Caco-2 (cell line): Measurements from ENCODE around the gene SUN2. TPM values are rescaled to one million over a fixed set of nuclear protein-coding genes. Genes with fewer than 3 reads are reported as not detected.

Experiments
- BruUV-seq: library from RNA; stranded (reverse); fragments of 400-500 nt; replicated peaks from 2 replicates; lab custom pipeline; 2021; lab: Mats Ljungman, UMichigan
- CTCF ChIA-PET: fragments of 300-600 bp; sonication (Branson Sonifier 250); formaldehyde crosslinking; loops from one replicate; lab custom pipeline; 2022; ENCODE audit warnings: antibody characterized with exemption; lab: Charles Lee
- POLR2A ChIA-PET: fragments of 300-600 bp; sonication (Branson Sonifier 250); formaldehyde crosslinking; loops from one replicate; lab custom pipeline; 2022; ENCODE audit warnings: antibody characterized with exemption; lab: Charles Lee
- DNase-seq, 2 experiments: peaks; one replicate each; pipeline versions ENCODE4 v3.0.0 to v3.0.0-alpha.2; 2020 to 2022
- H3K27me3 ChIP-seq: replicated peaks from 2 replicates; pipeline ENCODE4 v1.6.0; 2011; ENCODE audit warnings: low read length; ENCODE audit not compliant: control insufficient read depth, insufficient read depth
- H3K36me3 ChIP-seq: 2 replicates; pipeline ENCODE4 v1.5.1; 2011; ENCODE audit warnings: low read length; ENCODE audit not compliant: control insufficient read depth, insufficient read depth
- H3K4me1 ChIP-seq: fragments of 250-450 bp; sonication (Bioruptor Pico); 2 replicates; pipeline ENCODE4 v1.5.1; 2020; ENCODE audit warnings: mild to moderate bottlenecking
- H3K4me3 ChIP-seq: 2 replicates; pipeline ENCODE4 v1.5.1; 2011; ENCODE audit warnings: low read depth, mild to moderate bottlenecking, control low read depth, low read length
- H3K9me3 ChIP-seq: fragments of 250-450 bp; sonication (Bioruptor Pico); 2 replicates; pipeline ENCODE4 v1.5.1; 2020; ENCODE audit warnings: mild to moderate bottlenecking, moderate library complexity
- H3K27ac Mint-ChIP-seq: one replicate; pipeline ENCODE4 v1.8.0; 2022; ENCODE audit warnings: mixed read lengths; ENCODE audit not compliant: unreplicated experiment
- H3K27me3 Mint-ChIP-seq: one replicate; pipeline ENCODE4 v1.8.0; 2022; ENCODE audit warnings: mixed read lengths; ENCODE audit not compliant: insufficient read depth, unreplicated experiment
- H3K36me3 Mint-ChIP-seq: one replicate; pipeline ENCODE4 v1.8.0; 2022; ENCODE audit warnings: mild to moderate bottlenecking, mixed read lengths; ENCODE audit not compliant: insufficient read depth, unreplicated experiment
- H3K4me1 Mint-ChIP-seq: one replicate; pipeline ENCODE4 v1.8.0; 2022; ENCODE audit warnings: low read depth, mixed read lengths; ENCODE audit not compliant: unreplicated experiment
- H3K4me3 Mint-ChIP-seq: one replicate; pipeline ENCODE4 v1.8.0; 2022; ENCODE audit warnings: mild to moderate bottlenecking, moderate library complexity, mixed read lengths; ENCODE audit not compliant: unreplicated experiment
- H3K9me3 Mint-ChIP-seq: one replicate; pipeline ENCODE4 v1.8.0; 2022; ENCODE audit warnings: mixed read lengths; ENCODE audit not compliant: unreplicated experiment
- CTCF ChIP-seq, 2 experiments: fragments of 200-600 bp in 1 of 2; IDR thresholded peaks; 1 replicate in 1 of 2; 2 replicates in 1 of 2; pipeline versions ENCODE4 v1.5.1 to v1.8.0; 2011 to 2022; ENCODE audit warnings: antibody characterized with exemption in 1 of 2, control low read depth in 1 of 2, inconsistent platforms in 1 of 2, low read depth in 1 of 2, low read length in 1 of 2, mild to moderate bottlenecking in 1 of 2, moderate library complexity in 1 of 2; ENCODE audit not compliant: insufficient read depth in 1 of 2, severe bottlenecking in 1 of 2, unreplicated experiment in 1 of 2
- intact Hi-C: fragments of 100-400 bp; cut with micrococcal nuclease; formaldehyde crosslinking; loops from one replicate; pipeline ENCODE4 v1.10.0; 2022; ENCODE audit not compliant: unreplicated experiment
- total RNA-seq: library from RNA; stranded (reverse); gene quantifications from 2 replicates; pipeline ENCODE4 v1.2.3, GENCODE V29; 2022

Gene SUN2
- total RNA-seq, 1 experiment from 2014 or later = 67.8 TPM

GRCh38 chr22:38784035-38784434 is 28.2 kb upstream of the SUN2 start:
- H3K9me3 Mint-ChIP-seq = no peaks in the 10 kb centered on the region
- no peak overlapping the region for H3K4me3 Mint-ChIP-seq
- H3K27ac Mint-ChIP-seq = no peak overlapping the region
- ChIA-PET POLR2A (no interaction called here), CTCF (interaction anchor here (1.3 kb wide), 1 partner anchor 15 kb away, joined by 5 read pairs; no protein-coding TSS in a partner anchor)
- no peak overlapping the region for H3K4me3 ChIP-seq
- H3K27me3 ChIP-seq = no peaks in the 10 kb centered on the region
- no peaks in the 10 kb centered on the region for H3K4me1 ChIP-seq
- H3K9me3 ChIP-seq = no peaks in the 10 kb centered on the region
- BruUV-seq = no TSS peak
- no peaks in the 10 kb centered on the region for H3K36me3 ChIP-seq
- no peaks in the 10 kb centered on the region for H3K4me1 Mint-ChIP-seq
- intact Hi-C loops = no loop called here
- no peak for TF ChIP-seq CTCF (IDR thresholded peaks at IDR 0.05; ENCODE audit: insufficient read depth in 1 of 2, low read depth in 1 of 2, low read length in 1 of 2, severe bottlenecking in 1 of 2, unreplicated experiment in 1 of 2)
- H3K36me3 Mint-ChIP-seq = peaks cover 6% of the 10 kb centered on the region
- H3K27me3 Mint-ChIP-seq = no peaks in the 10 kb centered on the region
- no peak for DNase-seq

DNA sequence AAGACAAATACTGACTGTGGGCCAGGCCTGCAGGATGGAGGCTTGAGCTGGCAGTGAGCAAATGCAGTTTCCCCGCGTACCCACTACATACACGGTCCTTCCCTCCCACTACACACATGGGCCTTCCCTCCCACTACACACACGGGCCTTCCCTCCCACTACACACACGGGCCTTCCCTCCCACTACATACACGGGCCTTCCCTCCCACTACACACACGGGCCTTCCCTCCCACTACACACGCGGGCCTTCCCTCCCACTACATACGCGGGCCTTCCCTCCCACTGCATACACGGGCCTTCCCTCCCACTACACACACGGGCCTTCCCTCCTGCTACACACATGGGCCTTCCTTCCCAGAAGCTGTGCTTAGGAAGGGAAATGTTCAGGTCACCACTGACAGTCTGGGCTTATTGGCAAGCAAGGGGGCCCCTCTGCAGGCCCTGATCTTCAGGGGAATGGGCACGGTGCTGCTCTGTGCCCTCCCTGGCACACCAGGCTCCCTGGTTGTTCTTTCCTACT is 27.4 kb upstream of the SUN2 start:
- POLR2A ChIA-PET = no interaction called here
- H3K36me3 ChIP-seq = no peaks in the 10 kb centered on the region
- Mint-ChIP-seq H3K4me1 (no peaks in the 10 kb centered on the region), H3K27me3 (no peaks in the 10 kb centered on the region), H3K36me3 (peaks cover 6% of the 10 kb centered on the region), H3K9me3 (no peaks in the 10 kb centered on the region), H3K4me3 (no peak overlapping the region), H3K27ac (no peak overlapping the region)
- CTCF ChIA-PET = interaction anchor here (1.3 kb wide), 1 partner anchor 14 kb away, joined by 5 read pairs; no protein-coding TSS in a partner anchor
- H3K9me3 ChIP-seq = no peaks in the 10 kb centered on the region
- no peak overlapping the region for H3K4me3 ChIP-seq
- intact Hi-C loops = no loop called here
- no peak for DNase-seq
- BruUV-seq = no TSS peak
- no peak for TF ChIP-seq CTCF (IDR thresholded peaks at IDR 0.05; ENCODE audit: insufficient read depth in 1 of 2, low read depth in 1 of 2, low read length in 1 of 2, severe bottlenecking in 1 of 2, unreplicated experiment in 1 of 2)
- no peaks in the 10 kb centered on the region for H3K27me3 ChIP-seq
- no peaks in the 10 kb centered on the region for H3K4me1 ChIP-seq

DNA sequence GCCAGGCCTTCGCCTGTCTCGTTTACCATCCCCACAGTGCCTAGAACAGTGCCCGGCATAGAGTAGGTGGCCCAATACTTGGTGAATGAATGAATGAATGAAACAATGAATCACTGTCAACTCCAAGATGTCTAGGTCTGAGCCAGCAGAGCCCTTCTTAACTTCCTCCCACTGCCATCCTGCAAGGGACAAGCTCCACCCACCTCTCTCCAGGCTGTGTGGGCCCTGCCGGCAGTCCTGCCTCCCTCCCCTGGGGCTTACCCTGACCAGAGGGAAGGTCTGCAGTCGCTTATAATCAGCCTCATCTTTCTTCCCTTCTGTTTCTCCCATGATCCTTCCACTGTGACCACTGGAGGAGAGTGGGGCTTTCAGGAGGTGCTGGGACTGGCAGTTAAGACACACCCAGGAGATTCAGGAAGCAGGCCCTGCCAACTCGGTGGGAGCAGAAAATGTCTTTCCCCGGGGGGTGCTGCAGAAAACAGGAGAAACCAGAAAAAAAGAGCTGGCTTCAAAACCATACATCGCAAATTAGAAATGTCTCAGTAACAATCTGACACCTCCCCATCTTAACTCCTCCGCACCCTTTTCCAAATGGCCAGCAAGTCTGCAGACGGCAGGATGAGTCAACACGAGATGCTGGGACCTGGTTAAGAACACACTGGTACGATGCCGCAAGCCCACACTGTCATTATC is 26.8 kb upstream of the SUN2 start:
- Mint-ChIP-seq H3K9me3 (no peaks in the 10 kb centered on the region), H3K27ac (no peak overlapping the region), H3K27me3 (no peaks in the 10 kb centered on the region), H3K4me1 (no peaks in the 10 kb centered on the region), H3K36me3 (peaks cover 6% of the 10 kb centered on the region), H3K4me3 (no peak overlapping the region)
- no TSS peak for BruUV-seq
- Histone ChIP-seq H3K36me3 (no peaks in the 10 kb centered on the region), H3K27me3 (no peaks in the 10 kb centered on the region), H3K4me1 (no peaks in the 10 kb centered on the region), H3K9me3 (no peaks in the 10 kb centered on the region), H3K4me3 (no peak overlapping the region)
- DNase-seq = no peak
- no peak for TF ChIP-seq CTCF (IDR thresholded peaks at IDR 0.05; ENCODE audit: insufficient read depth in 1 of 2, low read depth in 1 of 2, low read length in 1 of 2, severe bottlenecking in 1 of 2, unreplicated experiment in 1 of 2)
- POLR2A ChIA-PET = no interaction called here
- CTCF ChIA-PET = no interaction called here
- intact Hi-C loops = no loop called here
